Brain microvascular endothelial cell (primary cell): Measurements from ENCODE around the gene PLA2G12B.
A peak's percentile ranks its signal among the peaks of the same experiment; 100 is the strongest.
"Not testable (repeated sequence)": the region's sequence is repeated elsewhere in the genome, so short reads cannot be mapped to it uniquely, and the experiment has no call there.

Experiments
- DNase-seq: peaks from one replicate; pipeline ENCODE4 v3.0.0-alpha.2; 2020
- H3K27ac ChIP-seq: fragments of 250-450 bp; sonication (Bioruptor Pico); 2 replicates; pipeline ENCODE4 v1.5.1; 2020; ENCODE audit warnings: mild to moderate bottlenecking, moderate library complexity
- H3K27me3 ChIP-seq: fragments of 250-450 bp; sonication (Bioruptor Pico); replicated peaks from 2 replicates; pipeline ENCODE4 v1.5.1; 2020; ENCODE audit warnings: mild to moderate bottlenecking
- H3K36me3 ChIP-seq: fragments of 250-450 bp; sonication (Bioruptor Pico); replicated peaks from 2 replicates; pipeline ENCODE4 v1.5.1; 2020; ENCODE audit warnings: mild to moderate bottlenecking
- H3K4me3 ChIP-seq: 2 replicates; pipeline ENCODE4 v1.5.1; 2011; ENCODE audit warnings: low read depth, mild to moderate bottlenecking, control low read depth, low read length, moderate library complexity
- CTCF ChIP-seq: IDR thresholded peaks from 2 replicates; pipeline ENCODE4 v1.5.1; 2011; ENCODE audit warnings: low read depth, mild to moderate bottlenecking, moderate library complexity, low read length, control low read depth, inconsistent platforms; ENCODE audit errors: missing control alignments
- in situ Hi-C: cut with HindIII; loops from 2 replicates; pipeline ENCODE4 v1.10.0; 2017; ENCODE audit warnings: low sequenced_read_pairs, low pct_ligation_motif_present

The PLA2G12B gene

GRCh38 chr10:72913287-72913686 is 41.3 kb downstream of the PLA2G12B start:
- TF ChIP-seq CTCF = no peak
- in situ Hi-C loops = no loop called here
- H3K4me3 ChIP-seq = no peak overlapping the region
- no peak for DNase-seq
- H3K36me3 ChIP-seq = no peaks in the 10 kb centered on the region
- H3K27me3 ChIP-seq = no peaks in the 10 kb centered on the region
- no peak overlapping the region for H3K27ac ChIP-seq

DNA sequence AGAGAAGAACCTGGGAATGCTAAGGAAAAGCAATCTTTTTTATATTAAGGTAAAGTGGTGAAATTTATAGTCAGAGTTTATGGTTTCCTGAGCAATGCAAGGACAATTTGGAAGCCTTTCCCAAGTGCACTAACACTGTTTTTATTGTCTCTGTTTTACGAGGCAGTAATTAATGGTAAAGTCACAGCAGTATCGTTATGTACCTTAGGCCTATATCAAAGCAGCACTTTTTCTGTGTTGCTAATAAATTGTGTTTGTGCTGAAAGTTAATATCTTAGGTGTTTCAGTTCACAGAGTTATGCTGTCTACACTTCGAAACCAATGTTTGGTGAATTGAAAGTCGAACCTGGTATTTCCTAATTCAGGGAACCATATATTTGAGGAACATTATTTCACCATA is 41.9 kb downstream of the PLA2G12B start:
- no peak overlapping the region for H3K27ac ChIP-seq
- no peaks in the 10 kb centered on the region for H3K36me3 ChIP-seq
- H3K4me3 ChIP-seq = no peak overlapping the region
- no peaks in the 10 kb centered on the region for H3K27me3 ChIP-seq
- TF ChIP-seq CTCF = no peak
- no peak for DNase-seq
- in situ Hi-C loops = no loop called here

- DNase-seq = no peak
- Histone ChIP-seq H3K27ac (no peak overlapping the region), H3K27me3 (no peaks in the 10 kb centered on the region), H3K4me3 (no peak overlapping the region), H3K36me3 (no peaks in the 10 kb centered on the region)
- TF ChIP-seq CTCF = no peak
- in situ Hi-C loops = no loop called here
Observed at GRCh38 chr10:72911758-72912157, 42.8 kb downstream of the PLA2G12B start.

GRCh38 chr10:72910705-72911104 is 43.9 kb downstream of the PLA2G12B start:
- no peak for TF ChIP-seq CTCF
- H3K27ac ChIP-seq = no peak overlapping the region
- no peaks in the 10 kb centered on the region for H3K36me3 ChIP-seq
- no peaks in the 10 kb centered on the region for H3K27me3 ChIP-seq
- H3K4me3 ChIP-seq = no peak overlapping the region
- no peak for DNase-seq
- in situ Hi-C loops = no loop called here

DNA sequence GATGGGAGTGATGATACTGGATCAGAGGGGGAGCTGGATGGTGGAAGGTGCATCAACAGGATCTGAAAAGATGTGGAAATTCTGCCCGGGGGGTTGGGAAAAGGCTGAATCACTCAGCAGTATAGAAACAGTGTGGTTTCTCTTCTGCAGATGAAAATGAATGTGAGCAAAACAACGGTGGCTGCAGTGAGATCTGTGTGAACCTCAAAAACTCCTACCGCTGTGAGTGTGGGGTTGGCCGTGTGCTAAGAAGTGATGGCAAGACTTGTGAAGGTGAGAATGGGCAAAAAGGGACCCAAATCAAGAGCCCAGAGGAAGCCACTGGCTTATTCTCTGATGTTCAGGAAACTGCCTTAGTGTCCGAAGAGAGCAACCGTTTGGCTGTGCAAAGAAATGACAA is 48.2 kb downstream of the PLA2G12B start:
- no peak overlapping the region for H3K27ac ChIP-seq
- DNase-seq = peak; percentile 2
- TF ChIP-seq CTCF = no peak
- in situ Hi-C loops = no loop called here
- no peaks in the 10 kb centered on the region for H3K36me3 ChIP-seq
- H3K4me3 ChIP-seq = no peak overlapping the region
- H3K27me3 ChIP-seq = no peaks in the 10 kb centered on the region

DNA sequence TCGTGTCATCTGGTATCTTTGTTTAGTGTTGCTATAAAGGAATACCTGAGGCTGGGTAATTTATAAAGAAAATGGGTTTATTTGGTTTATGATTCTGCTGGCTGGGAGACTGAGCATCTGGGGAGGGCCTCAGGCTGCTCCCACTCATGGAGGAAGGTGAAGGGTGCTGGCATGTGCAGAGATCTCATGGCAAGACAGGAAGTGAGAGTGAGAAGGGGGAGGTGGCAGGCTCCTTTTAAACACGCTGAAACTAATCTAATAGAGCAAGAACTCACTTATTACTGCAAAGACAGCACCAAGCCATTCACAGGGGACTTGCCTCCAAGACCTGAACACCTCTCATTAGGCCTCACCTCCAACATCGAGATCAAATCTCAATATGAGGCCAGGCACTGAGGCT is 49.8 kb downstream of the PLA2G12B start:
- no peak for DNase-seq
- in situ Hi-C loops = no loop called here

DNA sequence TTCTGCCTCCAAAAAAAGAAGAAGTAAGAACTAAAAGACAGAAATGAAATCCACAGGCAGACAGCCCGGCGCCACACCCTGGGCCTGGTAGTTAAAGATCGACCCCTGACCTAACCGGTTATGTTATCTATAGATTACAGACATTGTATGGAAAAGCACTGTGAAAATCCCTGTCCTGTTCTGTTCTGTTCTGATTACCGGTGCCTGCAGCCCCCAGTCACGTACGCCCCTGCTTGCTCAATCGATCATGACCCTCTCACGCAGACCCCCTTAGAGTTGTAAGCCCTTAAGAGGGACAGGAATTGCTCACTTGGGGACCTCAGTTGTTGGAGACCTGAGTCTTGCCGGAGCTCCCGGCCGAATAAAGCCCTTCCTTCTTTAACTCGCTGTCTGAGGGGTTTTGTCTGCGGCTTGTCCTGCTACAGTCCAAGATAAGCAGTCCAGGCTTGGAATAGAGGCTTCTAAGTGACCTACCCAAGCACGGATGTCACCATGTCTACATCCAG is 50.6 kb downstream of the PLA2G12B start:
- H3K36me3 ChIP-seq, H3K27me3 ChIP-seq, H3K27ac ChIP-seq, DNase-seq, in situ Hi-C loops, H3K4me3 ChIP-seq: not testable (repeated sequence)

More for the DNA sequence above, 49.8 kb downstream of the PLA2G12B start:
- Histone ChIP-seq H3K27ac (no peak overlapping the region), H3K36me3 (no peaks in the 10 kb centered on the region), H3K4me3 (no peak overlapping the region), H3K27me3 (no peaks in the 10 kb centered on the region)
- no peak for TF ChIP-seq CTCF
